Measurements from ENCODE around the gene IGF2BP3. TPM values are rescaled to one million over a fixed set of nuclear protein-coding genes. Genes with fewer than 3 reads are reported as not detected.
A peak's percentile ranks its signal among the peaks of the same experiment; 100 is the strongest.

The IGF2BP3 gene
- total RNA-seq, 1 donor from 2014 or later = 107 TPM

- Mint-ChIP-seq H3K4me1 (ENCODE audit: unreplicated experiment) (peaks cover 23% of the 10 kb centered on the region), H3K4me3 (no peak overlapping the region), H3K27me3 (no peaks in the 10 kb centered on the region), H3K27ac (no peak overlapping the region), H3K9me3 (no peaks in the 10 kb centered on the region), H3K36me3 (peaks cover 19% of the 10 kb centered on the region)
- no peak for TF ChIP-seq CTCF (conservative IDR thresholded peaks at IDR 0.05)
- DNase-seq (ENCODE audit: extremely low spot score, unreplicated experiment) = no peak
Measured at GRCh38 chr7:23356726-23357125, 113.6 kb downstream of the IGF2BP3 start.

- no peak for TF ChIP-seq CTCF (conservative IDR thresholded peaks at IDR 0.05)
- no peaks in the 10 kb centered on the region for H3K27me3 Mint-ChIP-seq
- H3K27ac Mint-ChIP-seq = no peak overlapping the region
- H3K4me3 Mint-ChIP-seq = no peak overlapping the region
- H3K36me3 Mint-ChIP-seq = peaks cover 17% of the 10 kb centered on the region
- H3K9me3 Mint-ChIP-seq = no peaks in the 10 kb centered on the region
- H3K4me1 Mint-ChIP-seq (ENCODE audit: unreplicated experiment) = peaks cover 28% of the 10 kb centered on the region
- no peak for DNase-seq (ENCODE audit: extremely low spot score, unreplicated experiment)
Measured at GRCh38 chr7:23356168-23356567, 114.1 kb downstream of the IGF2BP3 start.

GRCh38 chr7:23353172-23353571 lies 117.1 kb downstream of the IGF2BP3 start:
- DNase-seq (ENCODE audit: extremely low spot score, unreplicated experiment) = no peak
- TF ChIP-seq CTCF (conservative IDR thresholded peaks at IDR 0.05) = no peak
- Mint-ChIP-seq H3K4me3 (peak overlapping the region; percentile 23), H3K9me3 (no peaks in the 10 kb centered on the region), H3K4me1 (ENCODE audit: unreplicated experiment) (peaks cover 44% of the 10 kb centered on the region), H3K27ac (no peak overlapping the region), H3K27me3 (no peaks in the 10 kb centered on the region), H3K36me3 (peaks cover 28% of the 10 kb centered on the region)

- no peak for DNase-seq (ENCODE audit: extremely low spot score, unreplicated experiment)
- Mint-ChIP-seq H3K4me3 (no peak overlapping the region), H3K27me3 (no peaks in the 10 kb centered on the region), H3K4me1 (ENCODE audit: unreplicated experiment) (peaks cover 42% of the 10 kb centered on the region), H3K9me3 (no peaks in the 10 kb centered on the region), H3K27ac (no peak overlapping the region), H3K36me3 (peaks cover 41% of the 10 kb centered on the region)
- no peak for TF ChIP-seq CTCF (conservative IDR thresholded peaks at IDR 0.05)
Measured at GRCh38 chr7:23350466-23350865, 119.8 kb downstream of the IGF2BP3 start.

GRCh38 chr7:23349484-23350157 lies 120.7 kb downstream of the IGF2BP3 start:
- Mint-ChIP-seq H3K4me1 (ENCODE audit: unreplicated experiment) (peaks cover 42% of the 10 kb centered on the region), H3K27me3 (no peaks in the 10 kb centered on the region), H3K9me3 (no peaks in the 10 kb centered on the region), H3K27ac (no peak overlapping the region), H3K36me3 (peaks cover 46% of the 10 kb centered on the region), H3K4me3 (no peak overlapping the region)
- DNase-seq (ENCODE audit: extremely low spot score, unreplicated experiment) = no peak
- TF ChIP-seq CTCF (conservative IDR thresholded peaks at IDR 0.05) = no peak
